Hematopoietic multipotent progenitor cell treated with erythropoietin and hydrocortisone succinate and interleukin-3 and kit ligand, for 17 days (in vitro differentiated cells): Measurements from ENCODE around the gene PPM1B.
"Not testable (repeated sequence)": the region's sequence is repeated elsewhere in the genome, so short reads cannot be mapped to it uniquely, and the experiment has no call there.

Experiments
- DNase-seq: peaks from one replicate; pipeline ENCODE4 v3.0.0-alpha.2; 2015; ENCODE audit warnings: low spot score

PPM1B gene

DNA sequence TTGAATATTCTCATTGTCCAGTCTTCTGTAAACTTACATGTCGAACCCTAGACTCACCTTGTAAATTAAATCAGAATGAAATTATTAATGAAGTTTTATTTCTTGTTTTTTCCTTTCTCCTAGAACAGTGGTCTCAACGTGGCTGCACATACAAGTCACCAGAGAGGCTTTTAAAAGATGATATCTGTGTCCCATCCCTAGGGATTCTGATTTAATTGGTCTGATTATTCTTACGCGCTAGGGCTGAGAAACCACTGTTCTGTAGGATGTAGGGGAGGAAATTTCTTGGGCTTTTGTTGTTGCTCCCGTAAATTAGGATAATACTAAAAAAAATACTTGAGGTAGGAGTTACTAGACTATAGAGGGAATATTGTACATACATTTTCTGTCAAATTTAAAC, 32.1 kb downstream of the PPM1B start:
- no peak for DNase-seq

DNA sequence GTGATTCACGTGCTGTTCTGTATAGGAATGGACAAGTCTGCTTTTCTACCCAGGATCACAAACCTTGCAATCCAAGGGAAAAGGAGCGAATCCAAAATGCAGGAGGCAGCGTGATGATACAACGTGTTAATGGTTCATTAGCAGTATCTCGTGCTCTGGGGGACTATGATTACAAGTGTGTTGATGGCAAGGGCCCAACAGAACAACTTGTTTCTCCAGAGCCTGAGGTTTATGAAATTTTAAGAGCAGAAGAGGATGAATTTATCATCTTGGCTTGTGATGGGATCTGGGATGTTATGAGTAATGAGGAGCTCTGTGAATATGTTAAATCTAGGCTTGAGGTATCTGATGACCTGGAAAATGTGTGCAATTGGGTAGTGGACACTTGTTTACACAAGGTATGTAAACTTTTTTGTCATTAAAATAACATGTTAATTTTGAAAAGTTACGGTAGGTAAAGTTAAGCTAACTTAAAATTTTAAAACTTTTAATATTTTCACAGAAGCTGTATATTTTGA, 33.0 kb downstream of the PPM1B start:
- DNase-seq, result no peak

DNA sequence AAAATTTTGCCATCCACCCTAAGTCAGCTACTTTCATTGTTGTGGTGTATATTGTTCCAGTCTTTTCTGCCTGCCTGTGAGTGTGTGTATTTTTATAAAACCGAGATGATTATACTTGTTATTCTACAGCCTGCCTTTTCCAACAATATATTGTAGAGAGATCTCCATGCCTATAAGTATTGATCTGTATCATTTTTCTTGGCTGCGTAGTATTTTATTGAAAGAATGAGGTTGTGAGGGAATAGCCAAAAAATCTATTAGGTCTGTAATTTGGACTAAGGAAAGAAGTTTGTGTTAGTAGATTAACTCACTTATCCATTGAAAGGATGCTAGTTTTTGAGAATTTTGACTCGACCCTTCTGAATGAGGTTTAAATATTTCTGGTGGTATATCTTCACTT, 34.9 kb downstream of the PPM1B start:
- DNase-seq, result no peak

DNA sequence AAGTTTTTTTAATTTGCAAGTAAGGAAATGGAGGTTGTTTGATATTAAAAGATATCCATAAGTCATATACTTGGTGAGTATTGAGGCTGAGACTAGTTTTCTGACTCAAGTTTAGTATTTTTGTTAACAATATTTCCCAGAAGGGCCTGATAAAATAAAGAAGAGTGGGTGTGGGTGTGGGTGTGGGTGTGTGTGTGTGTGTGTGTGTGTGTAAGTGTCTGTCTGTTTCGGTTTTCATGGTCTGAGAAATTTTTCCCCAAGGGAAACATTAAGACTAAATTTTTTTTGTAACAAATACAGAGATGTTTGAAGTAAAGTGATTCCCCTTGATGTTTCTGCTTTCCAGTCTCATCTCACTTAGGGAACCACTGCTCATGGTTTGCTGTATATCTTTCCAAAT, 36.5 kb downstream of the PPM1B start:
- no peak for DNase-seq

DNA sequence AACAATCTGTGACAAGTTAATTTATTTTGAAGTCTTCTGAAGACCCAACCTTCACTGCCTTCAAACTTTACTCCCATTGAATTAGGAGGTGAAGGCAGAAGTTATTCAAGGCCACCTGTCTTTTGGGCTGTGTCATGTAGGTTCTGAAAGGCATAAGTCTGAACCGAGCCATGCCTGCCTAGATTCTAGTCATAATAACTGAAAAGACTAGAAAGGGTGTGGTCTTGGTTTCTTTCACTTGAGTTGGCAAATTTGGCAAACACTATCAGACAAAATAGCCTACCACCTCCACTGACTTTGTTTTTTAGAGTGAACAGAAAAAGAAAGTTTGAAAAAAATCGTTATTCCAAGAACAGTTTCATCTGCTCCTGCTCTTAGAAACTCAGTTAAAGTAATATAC, 38.4 kb downstream of the PPM1B start:
- no peak for DNase-seq

DNA sequence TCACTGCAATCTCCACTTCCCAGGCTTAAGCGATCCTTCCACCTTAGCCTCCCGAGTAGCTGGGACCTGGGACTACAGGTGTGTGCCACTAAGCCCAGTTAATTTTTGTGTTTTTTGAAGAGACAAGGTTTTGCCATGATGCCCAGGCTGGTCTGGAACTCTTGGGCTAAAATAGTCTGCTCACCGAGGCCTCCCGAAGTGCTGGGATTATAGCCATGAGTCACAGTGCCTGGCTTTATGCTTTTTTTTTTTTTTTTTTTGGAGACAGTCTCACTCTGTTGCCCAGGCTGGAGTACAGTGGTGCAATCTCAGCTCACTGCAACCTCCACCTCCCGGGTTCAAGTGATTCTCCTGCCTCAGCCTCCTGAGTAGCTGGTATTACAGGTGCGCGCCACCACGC, 39.0 kb downstream of the PPM1B start:
- DNase-seq, result not testable (repeated sequence)

DNA sequence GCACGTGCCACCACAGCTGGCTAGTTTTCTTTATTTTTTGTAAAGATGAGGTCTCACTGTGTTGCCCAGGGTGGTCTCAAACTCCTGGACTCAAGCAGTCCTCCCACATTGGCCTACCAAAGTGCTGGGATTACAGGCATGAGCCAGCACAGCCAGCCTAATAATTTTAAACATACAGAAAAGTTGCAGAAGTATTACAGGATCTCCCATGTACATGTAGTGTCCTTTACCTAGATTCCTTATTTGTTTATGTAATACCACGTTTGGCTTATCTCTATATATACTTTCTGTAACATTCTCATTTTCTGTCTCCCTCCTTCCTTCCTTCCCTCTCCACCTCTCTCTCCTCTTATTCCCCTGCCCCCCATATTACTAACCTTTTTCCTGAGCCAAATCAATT, 41.7 kb downstream of the PPM1B start:
- DNase-seq, result no peak

DNA sequence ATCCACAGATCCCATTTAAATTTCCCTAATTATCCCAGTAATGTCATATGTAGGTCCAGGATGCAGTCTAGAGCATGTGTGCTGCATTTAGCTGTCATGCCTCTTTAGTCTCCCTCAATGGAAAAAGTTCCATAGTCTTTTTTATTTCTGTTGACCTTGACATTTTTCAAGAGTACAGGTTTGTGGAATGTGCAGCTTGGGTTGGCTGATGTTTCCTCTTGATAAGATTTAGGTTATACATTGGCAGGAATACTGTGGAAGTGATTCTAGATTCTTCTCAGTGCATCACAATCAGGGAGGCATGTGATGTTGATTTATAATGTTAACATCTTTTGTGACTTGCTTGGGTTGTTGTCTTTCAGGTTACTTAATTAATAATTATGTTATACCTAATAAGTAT, 42.5 kb downstream of the PPM1B start:
- DNase-seq, result no peak

DNA sequence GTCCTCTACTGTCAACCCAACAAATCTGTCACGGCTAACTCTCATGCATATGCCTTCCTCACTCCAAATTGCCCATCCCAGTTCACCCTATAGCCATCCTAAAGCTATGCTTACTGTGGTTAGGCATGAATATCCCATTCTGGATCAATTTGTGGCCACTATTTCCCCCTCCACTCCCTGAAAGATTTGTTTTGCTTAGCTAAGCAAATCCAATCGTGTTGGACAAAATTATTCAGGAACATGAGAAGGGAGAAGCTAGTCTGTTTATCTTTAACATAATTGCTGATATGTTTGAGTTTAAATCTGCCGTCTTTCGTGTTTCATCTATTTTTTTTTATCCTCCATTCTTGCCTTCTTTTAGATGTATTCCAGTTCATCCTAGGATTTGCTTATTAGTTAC, 43.6 kb downstream of the PPM1B start:
- DNase-seq, result no peak

DNA sequence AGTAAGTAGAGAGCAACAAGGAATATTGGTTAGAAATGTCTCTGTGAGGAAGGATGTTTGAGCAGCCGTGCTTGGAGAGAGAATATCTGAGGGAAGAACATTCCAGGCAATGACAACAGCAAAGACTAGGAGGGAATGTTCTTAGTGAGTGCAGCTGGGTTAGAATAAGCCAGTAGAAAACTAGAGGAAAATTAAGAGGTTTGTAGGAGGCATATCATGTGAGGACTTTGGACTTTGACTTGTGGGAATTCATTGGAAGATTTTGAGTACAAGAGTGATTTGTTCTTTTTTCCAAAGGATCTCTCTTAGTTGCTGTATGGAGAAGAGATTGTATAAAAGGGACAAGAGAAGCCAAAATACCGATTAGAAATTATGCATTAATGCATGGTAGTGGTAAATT, 47.2 kb downstream of the PPM1B start:
- no peak for DNase-seq

DNA sequence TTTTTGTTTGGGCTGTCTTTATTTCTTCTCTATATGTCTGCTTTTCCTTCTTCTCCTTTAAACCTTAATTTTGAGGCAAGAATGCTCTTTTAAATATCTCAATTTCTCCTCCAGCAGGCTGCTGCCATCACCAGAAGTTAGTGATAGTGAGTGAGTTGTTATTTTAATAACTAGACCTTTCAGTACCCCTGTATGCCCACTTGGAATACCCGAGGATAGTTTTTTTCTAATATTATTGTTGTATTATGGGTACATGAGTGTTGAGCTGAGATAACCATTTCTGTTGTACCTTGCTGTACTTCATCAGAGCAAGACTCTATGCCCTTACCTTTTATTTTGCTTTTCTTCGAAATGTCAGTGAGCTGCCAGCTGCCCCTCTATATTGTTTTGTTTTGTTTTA, 50.1 kb downstream of the PPM1B start:
- DNase-seq, result no peak

DNA sequence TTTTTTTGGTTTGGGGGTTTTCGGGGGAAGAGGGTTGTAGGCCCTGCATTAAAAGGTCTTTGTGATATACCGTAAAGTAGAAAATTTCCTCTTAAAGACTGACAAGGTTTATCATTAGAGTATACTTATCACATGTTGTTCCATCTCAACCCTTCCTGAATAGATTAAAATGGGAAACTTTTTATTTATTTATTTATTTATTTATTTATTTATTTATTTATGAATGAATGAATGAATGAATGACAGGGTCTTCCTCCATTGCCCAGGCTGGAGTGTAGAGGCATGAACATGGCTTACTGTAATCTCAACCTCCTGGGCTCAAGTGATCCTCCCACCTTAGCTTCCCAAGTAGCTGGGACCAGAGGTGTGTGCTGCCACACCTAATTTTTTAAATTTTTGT, 58.1 kb downstream of the PPM1B start:
- no peak for DNase-seq

DNA sequence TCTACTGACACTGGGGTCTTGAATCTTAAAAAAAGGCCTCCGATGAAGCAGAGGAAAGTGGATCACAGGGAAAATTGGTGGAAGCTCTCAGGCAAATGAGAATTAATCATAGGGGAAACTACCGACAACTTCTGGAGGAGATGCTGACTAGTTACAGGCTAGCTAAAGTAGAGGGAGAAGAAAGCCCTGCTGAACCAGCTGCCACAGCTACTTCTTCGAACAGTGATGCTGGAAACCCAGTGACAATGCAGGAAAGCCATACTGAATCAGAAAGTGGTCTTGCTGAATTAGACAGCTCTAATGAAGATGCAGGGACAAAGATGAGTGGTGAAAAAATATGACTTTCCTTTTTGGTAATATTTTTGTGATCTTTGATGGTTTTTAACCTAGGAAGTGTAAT, 61.7 kb downstream of the PPM1B start:
- DNase-seq, result no peak

DNA sequence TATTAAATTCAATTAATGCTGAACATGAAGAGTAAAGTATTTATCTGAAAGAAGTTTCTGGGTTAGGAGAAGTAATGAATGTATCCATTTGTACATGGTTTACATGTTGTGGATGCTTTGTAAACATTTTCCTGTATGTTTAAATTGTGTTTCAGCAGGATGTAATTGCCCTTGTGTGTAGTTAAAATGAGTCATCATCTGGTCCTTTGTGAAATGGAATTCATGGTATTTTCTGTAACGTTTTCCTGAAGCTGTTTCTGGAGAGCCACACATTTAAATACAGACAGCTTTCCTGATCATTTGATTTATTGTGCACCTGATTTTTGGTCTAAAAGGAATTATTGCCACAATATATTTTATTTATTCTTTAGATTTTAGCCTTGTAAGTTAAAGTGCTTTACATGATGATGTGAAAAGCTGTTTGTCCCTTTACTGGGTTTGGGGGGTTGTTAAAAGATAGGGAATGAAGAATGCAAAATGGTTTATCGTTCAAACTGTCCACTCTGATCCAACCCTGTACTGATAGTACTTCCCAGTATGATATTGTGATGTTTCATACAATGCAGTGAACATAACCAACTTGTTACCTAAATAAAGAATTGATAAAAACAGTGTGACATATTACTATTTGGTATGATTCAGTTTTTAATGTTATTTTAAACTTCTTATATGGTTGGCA, 64.9 kb downstream of the PPM1B start:
- no peak for DNase-seq

DNA sequence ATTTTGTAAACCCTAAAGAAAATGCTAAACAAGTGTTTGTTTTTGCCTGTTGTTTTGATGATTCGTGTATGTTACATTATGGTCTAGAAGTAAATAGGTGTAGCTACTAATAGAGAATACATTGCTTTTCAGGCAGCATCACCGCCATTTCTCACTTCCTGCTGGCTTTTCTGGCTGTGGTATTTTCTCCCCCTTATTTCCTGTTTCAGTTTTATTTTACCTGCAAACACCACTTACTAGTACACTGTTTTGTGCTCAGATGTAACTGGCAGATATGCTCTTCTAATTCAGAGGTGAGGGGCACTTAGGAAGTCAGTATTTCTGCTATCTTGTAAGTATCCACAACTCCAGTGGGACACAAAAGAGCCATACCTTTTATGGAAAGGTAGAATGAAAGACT, 68.5 kb downstream of the PPM1B start:
- DNase-seq, result no peak

DNA sequence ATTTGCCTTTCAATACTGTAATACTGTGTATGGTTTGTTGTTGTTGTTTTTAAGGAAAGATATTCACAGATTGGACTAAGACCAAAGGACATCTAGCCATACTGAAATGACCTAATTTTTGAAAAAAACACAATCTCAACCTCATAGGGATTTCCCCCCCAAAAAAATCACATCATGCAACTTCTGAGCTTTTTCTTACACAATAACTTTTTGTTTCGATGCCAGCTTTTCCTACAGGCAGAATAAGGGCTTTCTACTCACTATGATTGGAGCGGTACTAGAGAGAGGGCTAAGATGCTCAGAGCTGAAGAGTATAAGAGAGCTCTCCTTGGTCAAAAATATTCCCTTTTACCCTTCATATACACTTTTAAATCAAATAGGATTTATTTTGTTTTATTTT, 74.2 kb downstream of the PPM1B start:
- no peak for DNase-seq

DNA sequence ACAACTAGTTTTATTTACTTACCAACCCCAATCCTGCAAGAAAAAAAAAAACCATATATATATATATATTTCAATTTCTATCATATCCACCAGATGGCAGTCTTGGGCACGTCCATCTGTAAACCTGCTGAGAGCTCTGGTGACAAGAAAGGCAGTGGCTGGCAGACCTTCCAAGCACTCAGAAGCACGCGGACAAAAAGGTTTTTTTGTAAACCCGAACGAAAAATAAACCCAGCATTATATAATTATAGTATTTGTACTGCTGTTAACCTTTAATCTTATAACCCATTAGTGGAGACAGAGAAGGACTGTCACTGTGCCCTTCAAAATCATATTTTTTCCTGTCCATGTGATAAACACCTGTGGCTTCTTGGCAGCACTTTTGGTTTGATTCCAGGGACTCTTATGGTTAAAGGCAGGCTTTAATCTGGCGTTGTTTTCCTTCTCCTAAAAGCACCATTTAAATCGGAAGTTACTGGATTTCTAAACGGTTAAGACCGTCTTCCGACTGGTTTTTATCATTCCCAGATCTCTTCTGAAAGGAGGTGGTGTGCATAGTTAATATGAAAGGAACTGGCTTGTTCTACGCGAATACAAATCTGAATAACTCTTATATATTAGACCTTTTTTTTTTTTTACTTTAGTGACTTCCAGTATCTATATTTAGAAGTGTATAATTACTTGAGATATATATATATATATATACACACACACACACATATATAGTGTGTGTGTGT, 75.6 kb downstream of the PPM1B start:
- DNase-seq, result peak; percentile 85

DNA sequence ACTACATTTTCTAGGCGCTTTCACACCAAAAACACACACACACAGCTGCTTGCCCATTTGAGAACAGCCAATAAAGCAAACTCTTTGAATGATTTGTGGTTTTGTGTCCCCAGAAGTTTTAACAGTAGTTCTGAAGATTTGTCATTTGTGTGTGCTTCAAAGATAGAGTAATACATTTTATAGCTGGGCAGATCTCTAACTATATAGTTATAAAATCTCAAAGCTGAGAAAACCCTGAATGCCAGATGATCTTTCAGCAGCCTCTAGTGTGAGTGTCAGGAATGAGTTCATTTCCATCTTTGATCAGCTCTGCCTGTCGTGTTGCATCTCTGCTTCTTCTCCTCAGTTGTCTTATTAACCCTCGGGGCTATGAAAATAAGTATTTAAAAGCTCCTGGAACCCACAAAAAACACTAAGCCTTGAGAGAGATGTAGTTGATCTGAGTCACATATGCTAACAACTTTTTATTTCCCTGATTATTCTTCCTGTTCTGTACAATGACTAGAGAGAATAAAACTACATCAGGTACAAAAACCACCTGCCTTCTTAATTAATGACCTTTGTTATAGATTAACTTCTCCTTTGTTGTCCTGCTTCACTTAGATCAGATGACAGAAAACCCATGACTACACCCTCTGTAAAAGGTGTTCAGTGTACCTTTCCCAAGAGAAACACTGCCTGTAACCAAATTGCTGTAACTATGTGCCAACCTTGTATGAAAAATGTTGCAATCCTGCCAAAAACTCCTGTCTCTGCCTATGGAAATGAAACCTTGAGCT, 76.6 kb downstream of the PPM1B start:
- DNase-seq, result no peak

DNA sequence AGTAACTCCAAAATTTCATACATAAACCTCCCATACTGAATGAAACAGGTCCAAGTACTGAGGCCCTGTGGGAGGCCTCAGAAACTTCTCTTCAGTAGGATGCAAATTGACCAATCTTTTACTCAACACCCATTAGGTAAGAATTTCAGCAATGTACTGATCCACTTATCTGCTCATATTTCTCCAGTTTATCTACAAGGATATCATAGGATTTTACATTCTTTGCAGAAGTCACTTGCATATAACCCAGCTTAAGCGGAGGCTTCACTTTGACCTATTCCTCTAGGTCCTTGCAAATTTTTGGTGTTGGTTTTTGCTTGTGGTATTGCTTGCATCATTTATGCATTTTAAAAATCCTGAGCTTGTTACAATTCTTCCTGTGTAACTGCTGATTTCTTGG, 77.8 kb downstream of the PPM1B start:
- no peak for DNase-seq

DNA sequence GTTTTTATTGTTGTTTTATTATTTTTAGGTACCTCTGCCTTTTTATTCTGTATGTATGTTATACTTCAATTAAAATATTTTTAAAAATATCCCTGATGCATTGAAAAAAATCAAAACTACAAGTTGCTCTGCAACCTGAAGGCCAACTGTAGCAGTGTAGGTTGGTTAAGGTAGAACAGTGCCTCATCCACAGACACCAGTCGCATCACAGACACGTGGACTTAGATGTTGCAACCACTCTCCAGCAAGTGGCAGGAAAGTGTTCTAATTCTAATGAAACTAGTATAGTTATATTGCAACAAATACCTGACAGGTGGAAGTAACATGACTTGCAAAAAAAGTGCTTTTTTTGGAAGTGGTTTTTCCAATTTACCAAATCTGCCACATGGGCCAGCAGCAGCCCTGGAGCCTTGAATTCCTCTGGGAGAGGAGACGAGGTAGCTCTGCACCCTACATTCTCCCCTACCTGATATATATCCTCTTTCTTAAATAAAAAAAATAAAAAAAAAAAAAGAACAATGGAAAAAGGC, 78.2 kb downstream of the PPM1B start:
- no peak for DNase-seq

DNA sequence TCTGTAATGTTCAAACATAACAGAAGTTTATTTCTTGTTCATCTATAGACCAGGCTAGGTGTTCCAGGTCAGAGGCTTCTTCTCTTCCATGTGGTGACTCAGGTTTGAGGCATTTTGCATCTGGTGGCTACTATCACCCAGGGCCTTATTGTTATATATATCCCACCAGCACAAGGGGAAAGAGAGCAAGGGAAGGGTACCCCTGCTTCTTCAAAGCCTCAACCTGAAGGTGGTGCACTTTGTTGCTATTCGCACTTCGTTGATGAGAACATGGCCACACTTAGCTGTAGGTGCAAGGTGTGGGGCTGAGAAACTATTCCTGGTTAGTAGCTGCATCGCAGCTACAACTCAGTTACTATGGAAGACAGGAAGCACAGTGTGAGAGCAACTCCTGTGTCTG, 79.2 kb downstream of the PPM1B start:
- no peak for DNase-seq

DNA sequence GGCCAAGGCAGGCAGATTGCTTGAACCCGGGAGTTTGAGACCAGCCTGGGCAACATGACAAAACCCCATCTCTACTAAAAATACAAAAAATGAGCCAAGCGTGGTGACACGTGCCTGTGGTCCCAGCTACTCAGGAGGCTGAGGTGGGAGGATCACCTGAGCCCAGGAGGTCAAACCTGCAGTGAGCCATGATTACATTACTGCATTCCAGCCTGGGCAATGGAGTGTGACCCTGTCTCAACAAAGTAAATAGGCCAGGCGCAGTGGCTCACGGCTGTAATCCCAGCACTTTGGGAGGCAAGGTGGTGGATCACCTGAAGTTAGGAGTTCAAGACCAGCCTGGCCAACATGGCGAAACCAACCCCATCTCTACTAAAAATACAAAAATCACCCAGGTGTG, 80.6 kb downstream of the PPM1B start:
- not testable (repeated sequence) for DNase-seq

DNA sequence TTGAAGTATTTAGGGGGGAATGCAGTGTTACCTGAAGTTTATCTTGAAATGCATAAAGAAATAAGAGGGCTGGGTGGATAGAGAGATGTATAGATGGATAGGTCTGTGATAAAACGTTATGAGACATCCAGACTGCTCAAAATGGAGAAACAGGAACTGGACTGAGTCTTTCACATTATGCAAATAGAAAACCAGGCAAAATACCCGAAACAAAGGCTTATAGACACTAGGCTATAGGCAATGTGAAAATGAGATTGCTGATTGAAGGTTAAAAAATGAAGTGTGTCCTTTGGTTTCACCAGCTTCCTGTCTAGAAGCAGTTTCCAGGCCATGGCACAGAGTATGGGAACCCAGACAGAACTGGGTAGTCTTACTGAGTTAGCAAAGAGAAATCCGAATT, 81.7 kb downstream of the PPM1B start:
- DNase-seq, result no peak
